ENCODE measurements around the gene TMEM120B.

DNA sequence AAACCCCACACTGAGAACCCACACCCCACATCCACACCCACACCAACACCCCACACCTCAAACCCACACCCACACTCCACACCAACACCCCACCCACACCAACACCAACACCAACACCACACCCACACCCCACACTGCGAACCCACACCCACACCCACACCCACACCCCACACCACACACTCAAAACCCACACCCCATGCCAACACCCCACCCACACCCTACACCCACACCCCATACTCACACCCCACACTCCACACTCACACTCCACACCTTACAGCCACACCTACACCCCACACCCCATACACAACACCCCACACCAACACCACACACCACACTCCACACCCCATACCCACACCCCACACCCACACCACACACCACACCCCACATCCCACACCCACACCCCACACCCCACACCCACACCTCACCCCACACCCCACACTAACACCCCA, 38.0 kb downstream of the TMEM120B start:
- TF ChIP-seq, protein P1, sequence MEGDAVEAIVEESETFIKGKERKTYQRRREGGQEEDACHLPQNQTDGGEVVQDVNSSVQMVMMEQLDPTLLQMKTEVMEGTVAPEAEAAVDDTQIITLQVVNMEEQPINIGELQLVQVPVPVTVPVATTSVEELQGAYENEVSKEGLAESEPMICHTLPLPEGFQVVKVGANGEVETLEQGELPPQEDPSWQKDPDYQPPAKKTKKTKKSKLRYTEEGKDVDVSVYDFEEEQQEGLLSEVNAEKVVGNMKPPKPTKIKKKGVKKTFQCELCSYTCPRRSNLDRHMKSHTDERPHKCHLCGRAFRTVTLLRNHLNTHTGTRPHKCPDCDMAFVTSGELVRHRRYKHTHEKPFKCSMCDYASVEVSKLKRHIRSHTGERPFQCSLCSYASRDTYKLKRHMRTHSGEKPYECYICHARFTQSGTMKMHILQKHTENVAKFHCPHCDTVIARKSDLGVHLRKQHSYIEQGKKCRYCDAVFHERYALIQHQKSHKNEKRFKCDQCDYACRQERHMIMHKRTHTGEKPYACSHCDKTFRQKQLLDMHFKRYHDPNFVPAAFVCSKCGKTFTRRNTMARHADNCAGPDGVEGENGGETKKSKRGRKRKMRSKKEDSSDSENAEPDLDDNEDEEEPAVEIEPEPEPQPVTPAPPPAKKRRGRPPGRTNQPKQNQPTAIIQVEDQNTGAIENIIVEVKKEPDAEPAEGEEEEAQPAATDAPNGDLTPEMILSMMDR (conservative IDR thresholded peaks at IDR 0.05), result no peak
- no peak for TF ChIP-seq ZFX (IDR thresholded peaks at IDR 0.05)
